ENCODE measurements around the gene DCHS1. TPM values are rescaled to one million over a fixed set of nuclear protein-coding genes. Genes with fewer than 3 reads are reported as not detected.

Gene DCHS1
- total and polyA plus RNA-seq, 2 of the 13 experiments (the other 11 are each of a cell fraction or from before 2014, with no cell fraction given) = under 0.01 to 0.03 TPM

- TF ChIP-seq ZUFSP (CRISPR knock-in tag; IDR thresholded peaks at IDR 0.05; ENCODE audit: borderline replicate concordance) (no peak), RORA (CRISPR knock-in tag; IDR thresholded peaks at IDR 0.05) (no peak), ZNF251 (CRISPR knock-in tag; IDR thresholded peaks at IDR 0.05) (no peak), ZNF850 (CRISPR knock-in tag; conservative IDR thresholded peaks at IDR 0.05) (no peak), ELF4 (CRISPR knock-in tag; IDR thresholded peaks at IDR 0.05; ENCODE audit: borderline replicate concordance) (no peak), ZNF547 (CRISPR knock-in tag; IDR thresholded peaks at IDR 0.05) (no peak), SCMH1 (CRISPR knock-in tag; IDR thresholded peaks at IDR 0.05; ENCODE audit: borderline replicate concordance) (no peak), NKX3-1 (CRISPR knock-in tag; IDR thresholded peaks at IDR 0.05) (no peak), ZNF737 (CRISPR knock-in tag; IDR thresholded peaks at IDR 0.05; ENCODE audit: borderline replicate concordance) (no peak)
Measured at GRCh38 chr11:6671991-6672390, 16.4 kb upstream of the DCHS1 start (continued).

DNA sequence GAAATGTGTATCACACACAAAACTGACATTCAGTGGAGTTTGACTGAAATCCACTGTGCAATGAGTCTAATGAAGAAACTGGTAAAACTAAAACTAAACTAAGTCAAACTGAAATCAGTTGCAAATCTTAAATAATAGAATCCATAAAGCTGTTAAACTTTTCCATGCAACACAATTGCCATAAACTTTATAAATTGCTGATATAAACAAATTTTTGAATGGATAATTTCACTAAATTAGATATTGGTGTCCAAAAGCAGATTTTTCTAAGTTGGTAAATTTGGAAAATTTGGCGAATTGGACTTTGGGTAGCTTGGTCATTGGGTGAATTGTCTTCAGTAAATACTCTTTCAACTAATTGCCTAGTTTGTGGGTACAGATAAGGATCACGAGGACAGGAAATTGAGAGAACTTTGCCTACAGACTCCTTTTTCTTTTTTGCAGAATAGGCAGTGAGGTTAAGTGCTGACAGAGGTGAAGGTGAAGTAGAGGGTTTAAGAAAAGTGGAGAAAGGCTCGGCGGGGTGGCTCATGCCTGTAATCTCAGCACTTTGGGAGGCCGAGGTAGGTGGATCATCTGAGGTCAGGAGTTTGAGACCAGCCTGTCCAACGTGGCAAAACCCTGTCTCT, 14.7 kb upstream of the DCHS1 start:
- no peaks in the 10 kb centered on the region for H3K79me2 ChIP-seq (ENCODE audit: insufficient read depth, low read length)
- no peak overlapping the region for H3K9ac ChIP-seq (ENCODE audit: insufficient read depth, low read depth, low read length)
- ChIA-PET POLR2A (no interaction called here), CTCF (ENCODE audit: low intra/inter-chr PET ratio, low total read pairs) (no interaction called here)
- H3K27me3 ChIP-seq (ENCODE audit: control insufficient read depth in 1 of 2, insufficient read depth in 2 of 2, low read length in 2 of 2) = peaks cover 0 to 5% of the 10 kb centered on the region in 2 experiments; a peak in 1 of 5 replicates
- ATAC-seq = no peak
- H3K36me3 ChIP-seq (replicated peaks in 1 of 2; ENCODE audit: control insufficient read depth in 1 of 2, insufficient read depth in 2 of 2, low read length in 2 of 2) = no peaks in the 10 kb centered on the region
- no peak overlapping the region for H3K4me2 ChIP-seq (ENCODE audit: low read depth, low read length)
- no peak overlapping the region for H3K27ac ChIP-seq (ENCODE audit: extremely low read length, insufficient read depth, low read length)
- no peak for FAIRE-seq
- H3K9me3 ChIP-seq (ENCODE audit: low read length) = no peaks in the 10 kb centered on the region
- no peak overlapping the region for H3K4me3 ChIP-seq (replicated peaks in 1 of 3; ENCODE audit: insufficient read depth in 1 of 3, low read depth in 2 of 3, low read length in 3 of 3)
- in situ Hi-C loops (cut with HindIII; ENCODE audit: extremely low pct_ligation_motif_present, low pct_unique_long_range_greater_than_20kb) (no loop called here), intact Hi-C loops (cut with micrococcal nuclease; ENCODE audit: unreplicated experiment) (no loop called here)
- no peaks in the 10 kb centered on the region for H3K4me1 ChIP-seq (ENCODE audit: insufficient read depth, low read length)
- BruUV-seq (replicated peaks) = no TSS peak
- 3% methylated on average over 6 of the region's 6 CpGs for WGBS (ENCODE audit: low lambda C conversion rate)
- H2AFZ ChIP-seq (ENCODE audit: low read length) = no peak overlapping the region
- TF ChIP-seq, protein P1, sequence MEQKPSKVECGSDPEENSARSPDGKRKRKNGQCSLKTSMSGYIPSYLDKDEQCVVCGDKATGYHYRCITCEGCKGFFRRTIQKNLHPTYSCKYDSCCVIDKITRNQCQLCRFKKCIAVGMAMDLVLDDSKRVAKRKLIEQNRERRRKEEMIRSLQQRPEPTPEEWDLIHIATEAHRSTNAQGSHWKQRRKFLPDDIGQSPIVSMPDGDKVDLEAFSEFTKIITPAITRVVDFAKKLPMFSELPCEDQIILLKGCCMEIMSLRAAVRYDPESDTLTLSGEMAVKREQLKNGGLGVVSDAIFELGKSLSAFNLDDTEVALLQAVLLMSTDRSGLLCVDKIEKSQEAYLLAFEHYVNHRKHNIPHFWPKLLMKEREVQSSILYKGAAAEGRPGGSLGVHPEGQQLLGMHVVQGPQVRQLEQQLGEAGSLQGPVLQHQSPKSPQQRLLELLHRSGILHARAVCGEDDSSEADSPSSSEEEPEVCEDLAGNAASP (CRISPR knock-in tag; IDR thresholded peaks at IDR 0.05; ENCODE audit: borderline replicate concordance) = no peak
- no peak for TF ChIP-seq ZNF235 (CRISPR knock-in tag; IDR thresholded peaks at IDR 0.05; ENCODE audit: borderline replicate concordance)
- no peak for TF ChIP-seq NFKBIZ (CRISPR knock-in tag; IDR thresholded peaks at IDR 0.05)
- peak; percentile 84 for TF ChIP-seq MAFF (IDR thresholded peaks at IDR 0.05; ENCODE audit: low read depth, low read length)
- no peak for TF ChIP-seq ARNT (IDR thresholded peaks at IDR 0.05)
- TF ChIP-seq MAFK (conservative IDR thresholded peaks at IDR 0.05 in 1 of 2, IDR thresholded peaks at IDR 0.05 in 1 of 2; ENCODE audit: low read length in 2 of 2) = peak; percentile 79 to 89
- no peak for TF ChIP-seq CENPX (CRISPR knock-in tag; IDR thresholded peaks at IDR 0.05)
- TF ChIP-seq MEF2D (CRISPR knock-in tag; IDR thresholded peaks at IDR 0.05) = no peak
- H4K20me1 ChIP-seq (ENCODE audit: insufficient read depth, low read length) = no peaks in the 10 kb centered on the region
- DNase-seq (ENCODE audit: low spot score) = no peak
